Colon (tissue), 2 donors: ENCODE results near the gene RGS3.

Experiments used
- FAIRE-seq: peaks from 2 replicates; lab custom pipeline; 2012; peaks lifted over from hg19 to GRCh38; lab: Jason Lieb, UNC
- donor health status: control.
- donor health status: control.

RGS3 gene

DNA sequence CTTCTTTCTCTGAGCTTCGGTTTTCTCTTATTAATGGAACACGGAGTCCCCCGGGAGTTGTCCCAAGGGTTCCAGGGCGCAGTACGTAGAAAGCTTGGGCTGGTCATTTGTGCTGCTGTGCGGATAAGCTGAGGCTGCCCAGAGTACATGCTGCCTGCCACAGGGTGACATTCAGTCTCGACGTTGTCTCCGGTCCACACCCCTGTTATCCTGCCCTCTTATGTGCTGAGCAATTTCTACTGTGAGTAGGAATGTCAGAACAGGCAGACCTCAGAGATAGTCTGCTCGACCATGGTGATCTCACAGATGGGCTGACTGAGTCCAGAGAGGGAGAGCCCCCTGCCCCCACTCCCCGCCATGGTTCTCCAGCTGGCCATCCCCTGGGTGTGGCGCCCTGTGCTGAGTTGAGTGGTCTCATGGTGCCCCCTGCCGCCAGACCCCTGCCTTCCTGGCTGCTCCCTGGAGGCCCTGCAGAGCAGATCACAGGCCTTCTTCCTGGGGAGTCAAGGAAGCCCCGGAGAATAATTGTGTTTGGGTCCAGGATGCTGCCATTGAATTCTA is 124.0 kb downstream of the RGS3 start:
- no peak for FAIRE-seq

DNA sequence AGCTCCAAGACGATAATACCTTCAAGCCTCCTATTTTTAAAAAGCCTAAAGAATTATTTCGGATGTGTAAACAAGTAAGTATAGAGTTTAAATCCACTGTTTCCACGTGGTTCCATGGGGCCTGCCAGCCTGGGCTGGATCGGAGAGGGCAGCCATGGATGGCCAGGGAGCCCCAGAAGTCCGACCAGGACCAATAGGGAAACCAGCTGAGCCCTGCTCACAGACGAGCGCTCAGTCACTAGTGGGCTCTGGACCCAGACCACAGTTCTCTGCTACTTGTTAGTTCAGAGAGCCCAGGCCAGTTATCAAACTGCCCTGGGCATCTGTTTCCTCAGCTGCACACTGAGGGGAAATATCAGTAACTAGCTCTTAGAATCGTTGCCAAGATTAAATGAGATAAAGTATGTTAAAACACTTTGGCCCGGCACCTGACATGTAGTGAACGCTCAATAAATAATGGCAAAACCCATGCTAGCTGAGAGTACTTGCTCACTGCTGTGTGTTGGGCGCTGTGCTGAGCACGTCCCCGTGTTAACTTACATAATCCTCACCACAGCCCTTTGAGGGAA is 124.8 kb downstream of the RGS3 start:
- FAIRE-seq = no peak

DNA sequence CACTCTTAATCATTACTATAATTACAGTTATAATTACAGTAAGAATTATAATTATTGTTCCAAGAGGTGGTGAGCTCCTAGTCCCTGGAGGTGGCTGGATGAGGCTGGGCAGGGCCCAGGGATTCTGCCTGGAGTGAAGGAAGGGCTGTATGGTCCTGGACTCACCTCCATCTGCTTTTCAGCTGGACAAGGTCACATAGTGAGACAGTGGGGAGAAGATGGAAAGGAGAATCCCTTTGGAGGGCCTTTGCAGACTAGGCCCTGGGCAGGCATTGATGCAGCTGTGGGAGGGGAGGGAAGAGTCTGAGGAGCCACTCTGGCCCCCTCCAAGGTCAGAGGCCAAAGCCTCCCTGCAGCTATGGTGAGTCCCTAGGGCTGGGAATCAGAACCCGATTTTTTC is 125.4 kb downstream of the RGS3 start:
- no peak for FAIRE-seq

DNA sequence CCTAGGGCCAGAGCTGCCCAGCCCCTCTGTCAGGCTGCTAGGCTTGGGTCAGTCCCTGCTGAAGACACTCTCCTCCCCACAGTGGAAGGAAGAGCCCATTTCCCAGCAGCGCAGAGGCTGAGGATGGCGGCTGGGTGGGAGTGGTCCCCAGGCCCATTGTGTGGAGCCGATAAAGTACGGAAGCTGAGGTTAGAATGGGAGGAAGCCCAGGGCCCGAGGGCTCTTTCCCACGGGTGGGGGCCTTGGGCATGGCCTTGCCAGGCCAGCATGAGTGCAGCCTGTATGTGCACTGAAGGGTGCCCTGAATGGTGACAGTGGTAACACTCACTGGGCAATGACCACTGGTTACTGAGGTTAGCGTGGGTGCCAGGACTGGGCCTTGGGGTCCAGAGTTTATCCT is 125.9 kb downstream of the RGS3 start:
- no peak for FAIRE-seq

DNA sequence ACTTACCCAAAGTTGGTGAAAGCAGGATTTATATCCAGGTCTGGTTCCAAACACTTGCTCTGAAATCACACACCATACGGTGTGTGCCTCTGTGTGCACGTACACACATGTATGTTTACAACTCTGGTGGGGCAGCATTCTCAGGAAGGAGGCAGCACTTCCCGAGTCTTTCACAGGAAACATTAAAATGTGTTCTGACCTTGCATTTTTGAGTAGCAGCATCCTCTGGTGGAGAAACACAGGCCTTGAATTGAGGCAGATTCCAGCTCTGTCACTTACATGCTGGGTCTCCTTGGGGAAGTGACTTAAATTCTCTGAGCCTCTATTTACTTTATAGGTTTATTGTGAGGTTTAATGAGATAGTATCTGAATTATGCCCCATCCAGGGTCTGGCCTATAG is 126.4 kb downstream of the RGS3 start:
- FAIRE-seq = no peak

DNA sequence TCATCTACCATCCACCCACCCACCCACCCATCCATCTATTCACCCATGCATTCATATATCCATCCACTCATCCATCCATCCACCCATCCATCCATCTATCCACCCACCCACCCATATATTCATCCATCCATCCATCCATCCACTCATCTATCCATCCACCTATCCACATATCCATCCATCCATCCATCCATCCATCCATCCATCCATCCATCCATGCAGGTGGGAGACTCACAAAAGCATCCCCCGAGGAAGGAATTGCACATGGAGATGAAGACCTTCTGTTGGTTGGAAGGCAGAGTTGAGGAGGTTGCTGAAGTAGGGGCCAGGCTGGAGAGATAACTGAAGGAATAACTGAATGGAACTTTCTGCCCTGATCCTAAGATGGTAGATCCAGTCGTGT is 126.9 kb downstream of the RGS3 start:
- no peak for FAIRE-seq

DNA sequence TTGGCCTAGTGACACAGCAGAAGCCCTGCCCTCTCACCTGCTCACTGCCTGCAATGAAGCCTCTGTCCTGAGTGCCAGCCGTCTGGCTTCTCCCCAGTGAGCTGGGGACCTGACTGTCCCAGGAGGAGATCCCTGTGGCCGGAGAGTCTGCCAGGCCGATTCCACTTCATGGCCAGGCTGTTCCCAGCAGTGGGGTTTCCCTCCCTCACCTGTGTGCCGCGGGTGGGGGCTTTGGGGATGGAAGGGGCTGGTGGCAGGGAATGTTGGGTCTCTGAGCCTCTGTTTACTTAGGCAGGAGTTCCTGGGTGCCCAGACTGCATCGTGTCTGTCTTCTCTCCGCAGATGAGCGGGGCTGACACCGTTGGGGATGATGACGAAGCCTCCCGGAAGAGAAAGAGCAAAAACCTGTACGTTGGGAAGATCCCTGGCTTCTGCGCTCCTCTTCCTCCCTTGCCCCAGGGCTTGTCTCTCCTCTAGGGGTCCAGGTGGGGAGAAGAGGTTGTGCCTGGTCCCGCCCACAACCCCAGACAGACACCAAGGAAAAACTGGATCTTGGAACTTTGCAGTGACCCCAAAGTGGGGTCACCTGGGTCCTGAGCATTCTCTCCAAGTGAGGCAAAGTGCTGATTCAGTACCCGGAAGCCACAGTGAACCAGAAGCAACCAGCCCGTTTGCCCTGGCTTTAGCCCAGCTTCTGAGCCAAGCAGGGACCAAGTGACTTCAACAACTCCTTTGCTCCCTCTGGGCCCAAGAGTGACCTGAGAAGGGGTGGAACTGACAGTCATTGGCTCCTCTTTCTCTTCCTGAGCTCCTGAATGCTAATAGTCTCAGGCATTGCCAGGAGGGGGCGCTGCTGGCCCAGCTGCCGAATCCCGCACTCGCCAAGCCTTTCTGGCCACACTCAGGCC is 127.7 kb downstream of the RGS3 start:
- FAIRE-seq = no peak

DNA sequence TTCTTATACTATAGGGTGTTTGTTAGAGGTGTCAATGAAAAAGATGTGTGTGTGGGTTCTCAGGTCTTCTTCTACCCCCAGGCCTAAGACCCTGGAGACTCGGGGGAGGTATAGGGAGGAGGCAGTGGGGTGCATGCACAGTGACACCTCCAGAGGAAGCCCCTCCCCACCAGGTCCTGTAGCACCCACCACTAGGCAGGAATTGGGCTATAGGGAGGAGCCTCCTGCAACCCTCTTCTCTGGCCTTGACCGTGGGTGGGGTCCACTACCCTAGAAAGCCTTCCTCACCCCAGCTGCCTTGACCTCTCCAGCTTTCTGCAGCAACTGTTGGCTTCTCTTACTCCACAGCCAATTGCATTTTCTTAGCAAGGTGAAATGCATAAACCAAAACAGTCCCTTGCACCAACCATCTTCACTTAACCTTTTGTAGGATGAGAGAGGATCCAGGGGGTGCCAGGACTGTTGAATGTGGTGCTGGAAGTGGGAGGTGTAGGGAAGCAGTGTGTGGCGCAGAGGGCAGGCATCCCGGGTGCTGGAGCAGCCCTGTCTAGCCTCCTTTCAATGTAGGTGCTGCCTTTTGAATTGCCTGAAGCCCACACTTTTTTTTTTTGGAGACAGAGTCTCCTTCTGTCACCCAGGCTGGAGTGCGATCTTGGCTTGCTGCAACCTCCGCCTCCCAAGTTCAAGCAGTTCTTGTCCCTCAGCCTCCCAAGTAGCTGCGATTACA is 128.5 kb downstream of the RGS3 start:
- no peak for FAIRE-seq

DNA sequence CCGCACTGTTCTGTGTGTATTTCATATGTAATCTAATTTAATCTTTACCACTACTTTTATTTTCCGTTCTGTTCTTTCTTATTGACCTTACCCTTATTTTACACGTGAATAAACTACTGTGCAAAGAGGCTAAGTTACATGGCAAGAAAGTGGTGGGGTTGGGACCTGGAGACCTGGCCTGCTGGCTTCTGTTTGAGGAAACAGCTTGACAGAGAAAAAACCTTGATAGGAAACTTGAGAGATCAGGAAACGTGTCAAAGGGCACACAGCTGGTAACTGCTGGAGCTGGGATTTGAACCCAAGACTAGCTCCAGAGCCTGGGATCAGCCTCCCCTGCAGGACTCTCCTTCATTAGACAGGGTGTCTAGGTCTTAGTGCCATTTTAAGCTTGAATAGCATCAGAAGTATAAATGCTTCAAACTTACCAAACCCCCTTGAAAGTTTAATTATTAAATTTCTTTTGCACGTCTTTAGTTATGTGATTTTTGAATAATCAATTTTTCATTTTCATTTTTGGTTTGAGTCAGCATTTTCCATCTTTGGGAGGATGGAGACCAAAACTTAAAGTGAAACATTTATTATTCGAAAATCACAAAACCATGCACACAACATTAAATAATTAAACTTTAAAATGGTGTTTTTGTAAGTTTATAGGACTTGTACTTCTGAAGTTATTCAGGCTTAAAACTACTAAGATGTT is 129.5 kb downstream of the RGS3 start:
- no peak for FAIRE-seq

DNA sequence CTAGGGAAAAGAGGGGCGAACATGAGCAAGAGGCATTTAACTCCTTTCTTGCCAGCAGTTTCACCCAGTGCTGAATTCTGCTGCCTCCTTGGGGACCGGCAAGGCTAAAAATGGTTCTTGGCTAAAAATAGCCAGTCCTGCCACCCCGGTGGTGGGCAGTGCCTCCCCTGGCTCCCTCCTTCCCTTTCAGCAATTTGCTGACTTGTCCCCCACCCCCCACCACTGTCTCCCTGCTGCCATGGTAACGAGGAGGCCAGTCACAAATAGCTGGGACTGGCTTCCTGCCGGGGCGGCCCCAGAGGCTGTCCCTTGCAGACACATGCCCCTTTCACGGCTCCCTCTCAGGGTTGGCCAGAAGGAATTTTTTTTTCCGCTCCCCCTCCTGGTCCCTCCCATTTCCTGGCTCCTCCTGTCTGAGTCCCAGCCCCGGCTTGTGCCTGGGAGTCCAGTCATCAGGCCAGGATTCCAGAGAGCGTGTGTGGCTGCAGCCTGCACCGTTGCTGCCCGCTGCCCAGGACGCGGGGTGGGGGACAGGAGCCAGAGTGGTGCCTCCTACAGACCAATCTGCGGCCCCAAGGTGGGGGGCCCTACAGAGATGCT is 130.3 kb downstream of the RGS3 start:
- no peak for FAIRE-seq

DNA sequence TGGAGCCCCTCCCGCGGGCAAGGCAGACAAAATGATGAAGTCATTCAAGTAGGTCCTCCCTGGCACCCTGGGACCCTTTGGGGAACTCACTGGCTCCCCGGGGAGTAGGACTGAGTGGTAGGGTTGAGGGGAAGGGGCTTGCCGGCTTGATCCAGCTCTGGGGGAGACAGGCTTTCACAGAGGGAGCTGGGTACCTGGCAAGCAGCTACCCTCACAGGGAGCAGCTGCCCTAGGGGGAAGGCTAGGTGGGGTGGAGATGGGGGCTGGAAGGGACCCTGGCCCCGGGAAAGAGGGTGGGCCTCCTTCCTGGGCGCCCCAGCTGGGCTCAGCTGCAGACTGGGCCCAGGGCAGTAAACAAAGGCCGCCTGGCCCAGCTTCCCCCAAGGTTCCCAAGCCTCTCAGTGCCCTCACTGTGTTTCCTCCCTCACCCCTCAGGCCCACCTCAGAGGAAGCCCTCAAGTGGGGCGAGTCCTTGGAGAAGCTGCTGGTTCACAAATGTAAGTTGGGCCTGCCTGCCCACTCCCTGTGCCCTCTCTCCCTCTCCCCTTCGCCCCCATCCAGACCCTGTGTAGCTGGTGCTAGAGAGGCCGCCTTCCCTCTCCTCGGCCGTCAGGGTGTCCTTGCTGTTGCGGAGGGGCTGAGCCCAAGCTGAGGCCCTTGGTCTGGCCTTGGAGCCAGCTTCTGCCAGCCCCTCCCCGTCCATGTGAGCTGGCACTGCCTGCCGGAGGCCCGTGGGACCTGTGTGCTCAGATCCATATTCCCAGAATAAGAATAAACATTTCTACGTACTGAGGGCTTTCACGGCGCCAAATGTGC is 131.2 kb downstream of the RGS3 start:
- no peak for FAIRE-seq

DNA sequence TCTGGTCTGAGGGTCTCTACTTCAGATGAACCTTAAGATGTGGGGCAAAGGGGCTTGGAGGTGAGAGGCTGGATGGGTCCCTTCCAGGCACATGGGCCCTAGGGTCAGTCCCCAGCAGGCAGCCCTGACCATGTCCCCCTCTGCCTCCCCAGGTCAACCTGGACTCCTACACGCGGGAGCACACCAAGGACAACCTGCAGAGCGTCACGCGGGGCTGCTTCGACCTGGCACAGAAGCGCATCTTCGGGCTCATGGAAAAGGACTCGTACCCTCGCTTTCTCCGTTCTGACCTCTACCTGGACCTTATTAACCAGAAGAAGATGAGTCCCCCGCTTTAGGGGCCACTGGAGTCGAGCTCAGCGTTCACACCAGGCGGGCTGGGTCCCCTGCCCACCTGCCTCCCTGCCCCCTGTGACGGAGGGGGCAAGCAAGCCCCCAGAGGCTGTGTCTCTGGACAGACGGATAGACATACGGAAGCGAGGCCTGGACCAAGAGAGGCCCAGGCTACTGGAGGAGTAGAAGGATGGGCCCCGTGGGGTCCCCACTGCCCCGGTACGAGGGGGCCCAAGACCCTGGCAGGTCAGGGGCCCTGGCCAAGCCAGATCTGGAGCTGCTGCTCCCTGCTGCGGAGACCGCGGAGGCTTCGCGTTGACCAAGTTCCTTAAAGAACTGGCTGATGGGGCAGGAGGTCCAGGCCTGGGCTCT is 133.2 kb downstream of the RGS3 start:
- FAIRE-seq = no peak

DNA sequence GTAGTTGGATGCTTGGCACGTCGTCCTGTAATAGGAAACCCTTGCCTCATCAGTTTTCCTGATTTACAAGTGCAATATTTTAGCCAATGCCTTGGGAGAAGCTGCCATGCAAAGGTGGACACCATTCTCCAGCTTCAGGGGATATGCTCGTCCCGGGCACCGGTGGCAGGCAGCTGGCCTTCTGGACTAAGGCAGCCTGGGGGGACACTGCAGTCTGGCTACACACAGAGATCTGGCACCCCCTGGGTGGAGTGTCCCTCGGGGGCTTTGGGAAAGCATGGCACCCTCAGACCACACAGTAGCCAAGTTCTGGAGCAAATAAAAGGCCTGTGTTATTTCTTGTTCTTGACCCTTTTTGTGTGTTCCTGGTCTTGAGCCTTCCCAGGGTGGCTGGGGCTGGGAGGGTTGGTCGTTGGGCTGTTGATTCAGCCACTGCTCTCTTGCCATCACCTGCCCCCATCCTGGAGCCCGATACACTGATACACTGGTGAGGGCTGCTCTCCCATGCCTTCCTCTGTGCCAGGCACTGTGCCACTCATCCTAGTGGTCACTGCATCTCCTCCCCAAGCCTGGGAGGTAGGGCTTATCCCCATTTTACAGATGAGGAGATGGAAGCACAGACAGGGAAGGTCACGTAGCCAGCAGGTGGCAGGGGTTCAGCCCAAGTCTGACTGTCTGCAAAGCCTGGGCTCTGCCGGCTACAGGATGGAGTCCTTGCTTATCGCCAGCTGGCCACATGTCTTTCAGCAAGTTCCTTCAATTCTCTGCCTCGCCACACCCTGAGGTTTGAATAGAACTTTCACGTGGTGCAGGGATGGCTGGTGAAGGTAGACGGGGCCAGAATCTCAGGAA is 134.1 kb downstream of the RGS3 start:
- no peak for FAIRE-seq

DNA sequence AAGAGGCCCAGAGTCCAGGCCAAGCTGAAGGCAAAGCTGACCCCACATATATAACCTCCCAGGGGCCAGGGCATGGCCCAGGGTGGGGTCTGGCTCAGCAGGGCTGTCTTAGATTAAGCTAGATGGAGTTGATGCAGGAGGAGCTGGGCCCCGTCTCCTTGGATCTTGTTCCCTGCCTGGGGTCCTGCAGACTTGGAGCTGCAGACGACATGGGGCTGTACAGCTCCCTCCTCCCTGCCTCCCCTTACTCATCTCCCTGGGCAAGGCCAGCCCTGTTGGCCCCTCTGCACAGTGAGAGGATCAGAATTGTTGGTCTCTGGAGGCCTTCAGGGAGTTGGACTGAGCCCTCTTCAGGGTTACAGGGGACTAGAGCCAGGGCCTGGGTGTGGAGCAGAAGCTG is 134.9 kb downstream of the RGS3 start:
- FAIRE-seq = no peak

DNA sequence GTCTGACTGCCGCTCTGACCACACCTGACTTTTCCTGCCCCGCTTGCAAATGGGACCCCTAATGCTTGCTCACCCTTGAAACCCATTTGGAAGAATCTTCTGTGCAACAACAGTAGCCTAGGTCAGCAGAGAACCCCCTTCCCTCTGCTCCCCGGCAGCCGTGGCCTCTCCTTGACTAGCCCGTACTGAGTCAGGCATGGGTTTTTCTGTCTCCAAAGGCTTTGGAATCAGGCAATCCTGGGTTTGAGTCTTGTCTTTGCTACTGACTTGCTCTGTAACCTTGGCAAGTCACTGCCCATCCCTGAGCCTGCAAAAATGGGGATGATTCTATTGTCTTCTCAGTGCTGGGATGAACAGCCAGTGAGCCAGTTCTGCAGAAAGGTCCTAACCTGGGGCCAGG is 135.4 kb downstream of the RGS3 start:
- FAIRE-seq = no peak

DNA sequence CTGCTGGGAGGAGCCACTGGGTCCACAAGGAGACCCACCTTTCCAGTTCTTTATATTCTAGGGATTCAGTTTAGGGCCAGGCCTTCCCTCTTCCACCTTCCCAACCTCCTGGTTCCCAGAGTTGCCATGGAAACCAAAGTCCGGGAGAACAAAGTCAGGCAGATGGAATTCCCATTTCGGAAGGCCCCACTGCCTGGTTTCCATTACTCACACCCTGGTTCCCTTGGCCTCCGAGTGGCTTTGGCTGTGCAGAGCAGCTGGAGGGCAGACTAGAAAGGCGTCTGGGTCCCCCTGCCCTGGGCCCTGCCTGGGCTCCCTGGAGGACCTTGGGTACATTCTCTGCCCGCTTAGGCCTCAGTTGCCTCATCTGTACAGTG is 136.1 kb downstream of the RGS3 start:
- FAIRE-seq = no peak

DNA sequence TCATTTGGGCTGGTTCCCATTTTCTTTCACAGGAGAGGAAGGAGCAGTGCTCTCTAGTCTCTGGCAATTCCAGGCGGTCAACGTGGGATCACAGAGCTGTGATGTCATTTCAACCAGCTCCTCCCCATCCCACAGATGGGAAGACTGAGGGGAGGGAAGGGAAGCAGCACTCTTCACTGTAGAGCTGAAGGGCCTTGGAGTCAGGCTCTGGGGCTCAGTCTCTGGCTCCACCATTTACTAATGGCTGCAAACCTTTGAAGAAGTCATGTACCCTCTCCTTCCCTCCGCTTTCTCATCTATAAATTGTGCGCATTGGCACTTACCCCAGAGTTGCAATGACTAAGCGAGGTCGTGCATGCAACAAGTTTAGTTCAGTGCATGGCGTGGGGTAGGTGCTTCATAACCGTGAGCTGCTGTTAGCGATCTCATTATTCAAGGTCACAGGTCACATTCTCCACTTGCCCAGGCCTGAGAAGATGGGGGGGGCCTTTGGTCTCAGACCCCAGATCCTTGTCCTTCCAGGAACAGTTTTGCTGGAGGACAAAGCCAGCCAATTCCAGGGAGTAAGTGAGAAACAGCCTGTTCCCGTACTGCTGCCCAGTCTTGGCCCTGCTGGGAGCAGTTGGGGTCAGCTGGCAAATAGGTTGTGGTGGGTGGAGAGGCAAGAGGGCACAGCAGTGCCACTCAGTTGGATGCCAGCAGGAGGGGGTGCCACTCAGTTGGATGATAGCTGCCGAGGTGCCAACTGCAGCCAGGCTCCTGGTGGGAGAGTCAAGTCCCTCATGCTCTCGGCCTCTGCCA is 136.7 kb downstream of the RGS3 start:
- no peak for FAIRE-seq

DNA sequence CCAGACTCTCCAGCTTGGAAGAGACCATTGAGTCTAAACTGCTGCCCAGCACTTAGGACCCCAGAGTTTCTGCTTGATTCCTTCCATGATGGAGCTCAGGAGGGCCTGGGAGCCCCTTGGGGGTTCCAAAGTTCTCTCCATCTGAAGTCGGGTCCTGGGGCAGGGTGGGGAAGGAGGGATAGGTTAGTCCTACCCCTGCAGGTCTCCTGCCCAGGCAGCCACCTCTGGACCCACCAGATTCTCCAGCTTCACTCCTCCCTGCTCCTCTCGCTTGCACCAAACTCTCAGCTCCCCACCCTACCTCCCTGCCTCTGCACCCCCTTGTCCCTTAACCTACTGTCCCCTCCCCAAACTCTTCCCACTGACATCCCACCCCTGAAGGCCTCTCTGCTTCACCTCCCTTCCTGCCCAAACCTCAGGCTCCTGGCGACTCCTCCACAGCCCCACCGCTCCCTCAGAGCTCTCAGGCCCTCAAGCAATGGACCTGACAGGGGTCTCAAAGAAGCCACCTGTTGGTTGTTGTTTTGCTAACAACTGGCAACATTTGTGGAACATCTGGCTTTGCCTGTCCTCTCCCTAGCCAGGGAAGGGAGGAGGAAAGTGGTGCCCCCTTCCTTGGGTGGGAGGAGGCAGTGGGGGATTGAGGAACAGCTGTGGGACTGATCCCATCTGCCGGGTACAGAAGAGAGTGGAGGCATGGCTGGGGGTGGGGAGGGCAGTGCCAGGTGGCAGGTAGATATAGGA is 137.5 kb downstream of the RGS3 start:
- FAIRE-seq = no peak
